Measurements from ENCODE around the gene RTEL1.

The RTEL1 gene

GRCh38 chr20:63657937-63658748 lies at the start of gene RTEL1 (continued):
- TF ChIP-seq ZNF324 (tag by site-specific recombination; IDR thresholded peaks at IDR 0.05) (peak; percentile 96), ZNF114 (tag by site-specific recombination; IDR thresholded peaks at IDR 0.05) (no peak), ZNF664 (tag by site-specific recombination; IDR thresholded peaks at IDR 0.05) (peak; percentile 59; the same call in 1 of the 2 replicates), ZBTB26 (tag by site-specific recombination; optimal IDR thresholded peaks at IDR 0.05) (peak; percentile 97), ZBTB44 (tag by site-specific recombination; IDR thresholded peaks at IDR 0.05) (peak; percentile 84), TCF7L2 (IDR thresholded peaks at IDR 0.05; ENCODE audit: borderline replicate concordance, low read depth, low read length) (no peak), ZNF335 (tag by site-specific recombination; conservative IDR thresholded peaks at IDR 0.05) (peak; percentile 99), ZBTB20 (tag by site-specific recombination; IDR thresholded peaks at IDR 0.05) (peak; percentile 99; the same call in 1 of the 2 replicates), ZNF692 (tag by site-specific recombination; IDR thresholded peaks at IDR 0.05) (peak; percentile 87), ZNF629 (tag by site-specific recombination; IDR thresholded peaks at IDR 0.05) (peak; percentile 88), FEZF1 (tag by site-specific recombination; IDR thresholded peaks at IDR 0.05) (0 out of 2 replicates have a peak, but pooled peaks have one; percentile 19), ZNF18 (tag by site-specific recombination; IDR thresholded peaks at IDR 0.05) (peak; percentile 72), KLF9 (tag by site-specific recombination; IDR thresholded peaks at IDR 0.05; ENCODE audit: low read depth) (peak; percentile 73), ZNF146 (tag by site-specific recombination; IDR thresholded peaks at IDR 0.05) (peak; percentile 50; the same call in 1 of the 2 replicates), OVOL3 (tag by site-specific recombination; IDR thresholded peaks at IDR 0.05) (peak; percentile 90), ZNF677 (tag by site-specific recombination; IDR thresholded peaks at IDR 0.05) (0 out of 2 replicates have a peak, but pooled peaks have one; percentile 5), ZBTB17 (tag by site-specific recombination; IDR thresholded peaks at IDR 0.05) (peak; percentile 90), YY2 (tag by site-specific recombination; IDR thresholded peaks at IDR 0.05) (peak; percentile 94), REST (tag by site-specific recombination; IDR thresholded peaks at IDR 0.05) (peak; percentile 79), ZNF24 (tag by site-specific recombination; IDR thresholded peaks at IDR 0.05) (peak; percentile 79), ZNF473 (tag by site-specific recombination; IDR thresholded peaks at IDR 0.05) (no peak), PATZ1 (tag by site-specific recombination; IDR thresholded peaks at IDR 0.05) (peak; percentile 72), ZNF398 (tag by site-specific recombination; IDR thresholded peaks at IDR 0.05) (peak; percentile 48; the same call in 1 of the 2 replicates), ZNF121 (tag by site-specific recombination; IDR thresholded peaks at IDR 0.05) (peak; percentile 87), ZNF610 (tag by site-specific recombination; IDR thresholded peaks at IDR 0.05; ENCODE audit: borderline replicate concordance) (no peak; the same call in 1 of the 2 replicates), IKZF3 (tag by site-specific recombination; IDR thresholded peaks at IDR 0.05) (no peak)

Measured in HEK293 (cell line).